Measurements from ENCODE around the gene CCDC201. TPM values are rescaled to one million over a fixed set of nuclear protein-coding genes. Genes with fewer than 3 reads are reported as not detected.
A peak's percentile ranks its signal among the peaks of the same experiment; 100 is the strongest.

The CCDC201 gene
- total RNA-seq, 2 donors from 2014 or later = not detected

DNA sequence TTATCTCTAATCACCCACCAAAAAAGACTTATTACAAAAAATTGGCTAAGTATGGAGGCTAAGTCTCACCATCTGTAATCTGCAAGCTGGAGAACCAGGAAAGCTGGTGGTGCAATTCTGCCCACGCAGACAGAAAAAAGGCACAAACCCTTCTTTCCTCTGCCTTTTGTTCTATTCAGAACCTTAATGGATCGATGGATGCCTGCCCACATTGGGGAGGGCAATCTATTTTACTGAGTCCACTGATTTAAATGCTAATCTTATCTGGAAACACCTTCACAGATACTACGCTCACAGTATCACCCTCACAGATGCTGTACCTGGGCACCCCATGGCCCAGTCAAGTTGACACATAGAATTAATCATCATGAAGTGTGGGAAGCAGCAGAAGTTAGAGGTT is 38.0 kb upstream of the CCDC201 start:
- H3K27me3 Mint-ChIP-seq = peaks cover 0 to 1% of the 10 kb centered on the region in 2 donors
- no peak overlapping the region for H3K27ac Mint-ChIP-seq
- no peaks in the 10 kb centered on the region for H3K9me3 Mint-ChIP-seq
- DNase-seq (ENCODE audit: low spot score) = no peak
- no peak overlapping the region for H3K4me3 Mint-ChIP-seq
- no peaks in the 10 kb centered on the region for H3K36me3 Mint-ChIP-seq
- no peak for ATAC-seq
- H3K4me1 Mint-ChIP-seq (ENCODE audit: low read depth in 2 of 2) = no peaks in the 10 kb centered on the region

DNA sequence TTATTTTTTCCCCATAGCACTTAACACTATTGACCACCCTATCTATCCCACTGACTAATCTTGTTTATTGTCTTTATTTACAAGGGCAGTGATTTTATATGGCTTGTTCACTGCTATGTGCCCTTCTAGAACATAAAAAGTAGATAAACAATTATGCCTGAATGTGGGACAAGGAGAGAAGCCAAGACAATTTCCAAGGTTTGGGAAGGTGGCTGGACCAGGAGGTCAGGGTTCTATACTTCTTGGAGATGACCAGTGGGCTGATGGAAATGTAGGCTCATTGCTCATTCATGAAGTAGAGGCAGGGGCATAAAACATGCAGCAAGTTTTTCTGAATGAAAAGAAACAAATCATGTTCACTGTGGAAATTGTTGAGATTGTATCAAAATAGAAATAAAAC is 36.7 kb upstream of the CCDC201 start:
- DNase-seq (ENCODE audit: low spot score) (no peak), ATAC-seq (no peak)
- no peaks in the 10 kb centered on the region for H3K4me1 Mint-ChIP-seq (ENCODE audit: low read depth in 2 of 2)
- H3K4me3 Mint-ChIP-seq = no peak overlapping the region
- no peaks in the 10 kb centered on the region for H3K9me3 Mint-ChIP-seq
- no peaks in the 10 kb centered on the region for H3K27me3 Mint-ChIP-seq
- H3K36me3 Mint-ChIP-seq = no peaks in the 10 kb centered on the region
- H3K27ac Mint-ChIP-seq = no peak overlapping the region

DNA sequence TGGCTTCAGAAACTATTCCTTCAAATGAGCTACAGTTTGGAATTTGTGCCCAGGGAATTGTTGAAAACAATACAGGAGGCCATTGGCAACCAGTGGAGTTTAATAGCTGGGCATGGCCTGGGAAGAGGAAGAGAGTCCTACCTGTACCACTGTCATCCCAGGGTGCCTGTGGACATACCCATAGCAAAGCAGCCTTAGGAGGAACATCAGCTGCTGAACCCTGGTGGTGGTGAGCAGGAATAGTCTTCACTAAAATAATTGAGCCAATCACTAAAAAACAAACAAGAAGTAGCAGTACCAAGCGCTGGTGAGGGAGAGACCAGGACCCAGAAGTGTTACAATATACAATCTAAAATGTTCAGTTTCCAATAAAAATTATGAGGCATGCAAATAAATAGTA is 29.9 kb upstream of the CCDC201 start:
- no peak overlapping the region for H3K27ac Mint-ChIP-seq
- peaks cover 3% of the 10 kb centered on the region for H3K9me3 Mint-ChIP-seq
- DNase-seq (ENCODE audit: low spot score) (no peak), ATAC-seq (no peak)
- peaks cover 17 to 46% of the 10 kb centered on the region in 2 donors for H3K27me3 Mint-ChIP-seq
- H3K4me3 Mint-ChIP-seq = no peak overlapping the region
- H3K4me1 Mint-ChIP-seq (ENCODE audit: low read depth in 2 of 2) = no peaks in the 10 kb centered on the region
- H3K36me3 Mint-ChIP-seq = no peaks in the 10 kb centered on the region

DNA sequence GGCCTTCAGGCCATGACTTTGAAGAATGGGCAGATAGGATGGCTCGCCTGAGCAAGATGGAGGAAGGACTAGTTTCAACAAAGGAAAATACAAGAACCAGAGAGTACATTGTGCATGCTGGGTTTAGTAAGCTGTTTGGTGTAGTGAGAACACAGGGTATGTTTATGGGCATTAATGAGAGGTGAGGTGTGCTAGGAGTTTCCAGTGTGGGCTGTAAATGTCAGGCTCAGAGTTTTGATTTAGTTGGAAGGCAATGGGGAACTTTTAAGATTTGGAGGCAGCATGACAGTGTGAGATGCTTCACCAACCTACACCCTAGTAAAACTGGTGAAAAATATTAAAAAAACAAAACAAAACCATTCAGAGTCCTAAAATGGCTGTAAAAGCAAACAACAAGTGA is 28.7 kb upstream of the CCDC201 start:
- peaks cover 20 to 53% of the 10 kb centered on the region in 2 donors for H3K27me3 Mint-ChIP-seq
- no peak overlapping the region for H3K27ac Mint-ChIP-seq
- H3K9me3 Mint-ChIP-seq = peaks cover 3% of the 10 kb centered on the region
- no peak for DNase-seq (ENCODE audit: low spot score)
- H3K36me3 Mint-ChIP-seq = no peaks in the 10 kb centered on the region
- H3K4me3 Mint-ChIP-seq = no peak overlapping the region
- no peak for ATAC-seq
- H3K4me1 Mint-ChIP-seq (ENCODE audit: low read depth in 2 of 2) = no peaks in the 10 kb centered on the region

DNA sequence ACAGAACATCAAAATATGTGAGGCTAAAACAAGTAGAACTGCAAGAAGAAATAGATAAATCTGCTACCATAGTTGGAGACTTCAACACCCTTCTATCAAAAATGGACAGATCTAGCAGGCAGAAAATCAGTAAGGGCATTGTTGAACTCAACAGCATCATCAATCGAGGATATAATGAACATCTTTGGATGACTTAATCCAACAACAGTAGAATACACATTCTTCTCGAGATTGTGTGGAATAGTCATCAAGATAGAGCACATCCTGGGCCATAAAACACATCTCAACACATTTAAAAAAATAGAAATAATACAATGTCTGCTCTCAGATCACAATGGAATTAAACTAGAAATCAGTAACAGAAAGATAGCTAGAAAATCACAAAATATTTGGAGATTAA is 25.3 kb upstream of the CCDC201 start:
- Mint-ChIP-seq H3K27ac (no peak overlapping the region), H3K4me1 (ENCODE audit: low read depth in 2 of 2) (no peaks in the 10 kb centered on the region), H3K36me3 (no peaks in the 10 kb centered on the region), H3K9me3 (peaks cover 3% of the 10 kb centered on the region), H3K27me3 (peaks cover 41 to 75% of the 10 kb centered on the region in 2 donors), H3K4me3 (no peak overlapping the region)
- ATAC-seq = no peak
- DNase-seq (ENCODE audit: low spot score) = no peak

DNA sequence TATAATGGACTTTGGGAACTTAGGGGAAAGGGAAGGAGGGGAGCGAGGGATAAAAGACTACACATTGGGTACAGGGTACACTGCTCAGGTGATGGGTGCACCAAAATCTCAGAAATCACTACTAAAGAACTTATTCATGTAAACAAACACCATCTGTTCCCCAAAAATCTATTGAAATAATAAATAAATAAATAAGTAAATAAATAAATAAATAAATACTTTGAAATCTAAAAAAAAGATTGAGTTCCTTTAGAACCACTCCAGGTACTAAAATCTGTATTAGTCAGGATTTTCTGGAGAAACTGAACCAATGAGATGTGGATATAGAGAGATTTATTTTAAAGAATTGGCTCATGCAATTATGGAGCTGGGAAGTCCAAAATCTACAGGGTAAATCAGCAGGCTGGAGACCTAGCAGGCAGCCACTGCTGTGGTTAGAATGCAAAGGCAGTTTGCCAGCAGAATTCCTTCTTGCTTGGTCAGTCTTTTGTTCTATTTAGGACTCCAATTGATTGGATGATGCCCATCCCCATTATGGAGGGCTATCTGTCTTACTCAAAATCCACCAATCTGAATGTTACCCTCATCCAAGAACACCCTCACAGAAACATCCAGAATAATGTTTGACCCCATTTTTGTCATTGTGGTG is 24.3 kb upstream of the CCDC201 start:
- no peak for DNase-seq (ENCODE audit: low spot score)
- Mint-ChIP-seq H3K4me3 (no peak overlapping the region), H3K9me3 (peaks cover 3% of the 10 kb centered on the region), H3K27me3 (peaks cover 41 to 67% of the 10 kb centered on the region in 2 donors), H3K36me3 (no peaks in the 10 kb centered on the region), H3K27ac (no peak overlapping the region), H3K4me1 (ENCODE audit: low read depth in 2 of 2) (no peaks in the 10 kb centered on the region)
- no peak for ATAC-seq

DNA sequence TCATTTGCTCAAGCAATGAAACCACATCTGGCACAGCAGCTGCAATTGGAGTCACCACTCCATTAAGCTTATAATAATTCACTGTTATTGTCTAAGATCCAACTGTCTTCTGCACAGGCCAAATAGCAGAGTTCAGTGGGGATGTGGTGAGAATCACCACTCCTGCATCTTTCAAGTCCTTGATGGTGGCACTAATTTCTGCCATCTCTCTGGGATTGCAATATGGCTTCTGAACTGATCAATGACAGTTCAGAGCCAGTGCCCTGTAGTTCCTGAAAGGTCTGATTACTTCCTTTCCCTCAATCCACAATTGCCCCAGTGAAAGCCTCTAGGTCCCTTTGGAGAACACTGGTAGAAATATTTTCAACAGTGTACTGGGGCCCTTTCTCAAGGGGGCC is 21.8 kb upstream of the CCDC201 start:
- H3K36me3 Mint-ChIP-seq = no peaks in the 10 kb centered on the region
- DNase-seq (ENCODE audit: low spot score) (no peak), ATAC-seq (no peak)
- no peak overlapping the region for H3K27ac Mint-ChIP-seq
- H3K4me1 Mint-ChIP-seq (ENCODE audit: low read depth in 2 of 2) = no peaks in the 10 kb centered on the region
- peaks cover 41 to 56% of the 10 kb centered on the region in 2 donors for H3K27me3 Mint-ChIP-seq
- H3K9me3 Mint-ChIP-seq = no peaks in the 10 kb centered on the region
- no peak overlapping the region for H3K4me3 Mint-ChIP-seq

DNA sequence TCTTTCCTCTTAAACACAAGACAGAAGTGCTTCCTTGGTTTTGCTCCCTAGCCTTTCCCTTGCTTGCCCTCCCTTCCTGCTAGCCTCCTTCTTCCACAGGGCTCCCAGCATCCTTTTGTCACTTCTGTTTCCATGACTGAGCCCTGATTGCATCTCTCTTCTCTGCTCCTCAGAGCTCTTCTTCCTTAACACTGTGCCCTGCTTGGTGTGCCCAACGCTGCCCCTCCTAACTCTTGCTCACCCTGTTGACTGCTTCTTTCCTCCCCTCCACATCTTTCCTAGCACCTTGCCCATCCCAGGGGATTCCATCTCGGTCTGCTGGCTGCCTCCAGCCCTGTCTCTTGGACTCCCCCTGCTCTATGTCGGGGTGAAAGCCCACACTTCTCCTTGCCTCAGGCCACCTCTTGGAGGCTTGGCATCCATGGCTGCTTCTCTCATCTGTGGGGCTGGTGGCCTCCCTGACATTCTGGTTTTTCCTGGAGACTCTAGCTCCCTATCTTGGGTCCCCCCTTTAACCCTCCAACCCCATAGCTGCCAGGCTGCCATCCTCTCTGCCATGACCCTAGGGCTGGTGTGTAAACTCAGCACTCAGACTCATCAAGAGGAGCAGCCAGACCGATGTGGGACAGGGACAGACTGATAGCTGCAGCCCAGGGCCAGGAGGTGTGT is 21.2 kb upstream of the CCDC201 start:
- Mint-ChIP-seq H3K9me3 (no peaks in the 10 kb centered on the region), H3K27ac (no peak overlapping the region), H3K4me1 (ENCODE audit: low read depth in 2 of 2) (no peaks in the 10 kb centered on the region), H3K36me3 (no peaks in the 10 kb centered on the region), H3K27me3 (peaks cover 45 to 61% of the 10 kb centered on the region in 2 donors), H3K4me3 (no peak overlapping the region)
- ATAC-seq (peak in 1 of 2 donors; percentile 28), DNase-seq (ENCODE audit: low spot score) (no peak)

DNA sequence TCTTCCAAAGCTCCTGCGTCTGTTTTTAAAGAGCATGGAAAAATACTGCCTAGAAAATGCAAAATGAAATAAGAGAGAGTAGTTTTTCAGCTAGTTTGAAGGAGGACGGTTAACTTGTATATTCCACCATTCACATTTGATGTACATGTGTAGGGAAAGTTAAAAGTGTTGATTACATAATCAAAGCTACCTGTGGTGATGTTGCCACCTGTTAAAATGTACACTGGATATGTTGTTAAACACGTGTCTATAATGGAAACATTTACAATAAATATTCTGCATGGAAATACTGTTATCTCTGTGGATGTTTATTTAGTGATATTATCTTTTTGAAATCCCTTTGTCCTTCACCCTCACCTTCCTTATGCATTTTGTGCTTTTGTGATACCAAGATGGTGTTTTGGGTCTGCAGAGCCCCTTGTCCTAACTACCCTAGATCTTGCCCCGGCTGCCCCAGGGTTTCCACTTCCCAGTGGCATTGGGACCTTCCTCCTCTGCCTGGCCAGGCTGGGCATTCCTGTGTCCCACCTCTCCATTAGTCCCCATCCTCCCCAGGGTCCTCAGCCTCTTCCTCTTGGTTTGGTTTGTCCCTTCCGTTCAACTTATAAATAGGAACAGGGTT is 20.6 kb upstream of the CCDC201 start:
- Mint-ChIP-seq H3K27ac (no peak overlapping the region), H3K27me3 (peaks cover 42 to 61% of the 10 kb centered on the region in 2 donors), H3K4me3 (no peak overlapping the region), H3K36me3 (no peaks in the 10 kb centered on the region), H3K4me1 (ENCODE audit: low read depth in 2 of 2) (no peaks in the 10 kb centered on the region), H3K9me3 (no peaks in the 10 kb centered on the region)
- ATAC-seq (no peak), DNase-seq (ENCODE audit: low spot score) (no peak)

DNA sequence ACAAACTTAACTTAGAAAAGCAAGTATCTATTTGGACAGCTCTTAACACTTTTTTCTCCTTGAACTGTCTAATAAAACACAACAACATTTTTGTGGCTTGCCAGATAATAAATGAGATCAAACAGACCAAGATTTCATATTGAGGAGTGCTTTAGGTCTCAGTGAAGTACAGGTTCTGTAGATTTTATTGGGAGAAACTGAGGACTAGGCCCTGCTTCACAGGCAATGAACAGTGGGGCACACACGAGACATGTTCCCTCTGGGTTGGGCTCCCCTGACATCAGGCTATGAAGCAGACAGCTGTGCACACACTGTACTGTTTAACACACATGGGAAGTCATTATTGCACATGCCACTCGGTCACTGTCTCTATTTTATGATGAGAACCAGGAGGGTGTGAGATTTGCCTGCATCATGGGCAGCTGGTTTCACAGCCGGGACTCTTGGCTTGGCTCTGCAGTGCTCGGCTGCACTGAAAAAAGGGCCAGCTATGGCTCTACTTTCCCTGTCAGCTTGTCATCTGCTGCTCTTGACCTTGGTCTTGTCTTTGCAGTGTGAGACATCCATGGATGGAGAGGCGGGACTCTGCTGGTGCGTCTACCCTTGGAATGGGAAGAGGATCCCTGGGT is 19.6 kb upstream of the CCDC201 start:
- Mint-ChIP-seq H3K27ac (no peak overlapping the region), H3K36me3 (no peaks in the 10 kb centered on the region), H3K27me3 (peaks cover 37 to 51% of the 10 kb centered on the region in 2 donors), H3K4me1 (ENCODE audit: low read depth in 2 of 2) (no peaks in the 10 kb centered on the region), H3K4me3 (no peak overlapping the region), H3K9me3 (no peaks in the 10 kb centered on the region)
- DNase-seq (ENCODE audit: low spot score) (no peak), ATAC-seq (no peak)

DNA sequence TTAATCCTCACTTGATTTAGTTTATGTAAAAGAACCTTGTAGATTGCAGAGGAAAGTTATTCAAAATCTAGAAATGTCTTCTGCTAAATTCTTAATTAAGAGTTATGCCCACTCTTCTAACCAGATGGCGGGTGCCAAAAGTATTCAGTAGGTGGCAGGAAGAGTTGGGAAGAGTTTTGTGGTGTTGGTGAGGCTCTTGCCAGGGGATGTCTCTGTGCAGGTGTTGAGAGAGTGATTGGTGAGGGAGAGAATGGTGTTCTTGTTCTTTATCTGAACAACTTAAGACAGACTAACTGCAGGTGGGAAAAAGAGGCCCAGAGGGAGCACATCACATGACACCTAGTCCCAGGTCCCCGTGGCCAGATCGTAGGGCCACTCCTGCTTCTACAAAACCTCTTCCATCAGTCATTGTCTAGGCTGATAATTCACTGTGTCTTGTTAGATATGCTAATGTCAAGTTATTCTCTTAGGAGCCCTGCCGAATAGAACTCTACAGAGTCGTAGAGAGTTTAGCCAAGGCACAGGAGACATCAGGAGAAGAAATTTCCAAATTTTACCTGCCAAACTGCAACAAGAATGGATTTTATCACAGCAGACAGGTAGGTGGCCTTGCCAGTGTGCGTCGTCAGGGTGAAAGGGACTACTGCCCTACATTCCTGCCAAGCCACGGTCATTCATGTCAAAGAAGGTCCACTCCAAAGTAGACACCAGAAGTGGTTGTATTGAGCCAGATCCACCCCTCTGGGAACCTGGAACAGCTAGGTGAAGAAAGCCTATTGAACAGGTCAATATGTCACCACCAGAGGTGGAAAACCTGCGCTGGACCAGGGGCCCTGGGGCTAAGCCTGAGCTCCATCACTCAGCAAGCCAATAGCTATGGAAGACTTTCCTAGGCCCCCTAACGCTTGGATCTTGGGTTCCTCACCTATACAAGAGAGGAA is 18.9 kb upstream of the CCDC201 start:
- no peaks in the 10 kb centered on the region for H3K4me1 Mint-ChIP-seq (ENCODE audit: low read depth in 2 of 2)
- H3K36me3 Mint-ChIP-seq = no peaks in the 10 kb centered on the region

DNA sequence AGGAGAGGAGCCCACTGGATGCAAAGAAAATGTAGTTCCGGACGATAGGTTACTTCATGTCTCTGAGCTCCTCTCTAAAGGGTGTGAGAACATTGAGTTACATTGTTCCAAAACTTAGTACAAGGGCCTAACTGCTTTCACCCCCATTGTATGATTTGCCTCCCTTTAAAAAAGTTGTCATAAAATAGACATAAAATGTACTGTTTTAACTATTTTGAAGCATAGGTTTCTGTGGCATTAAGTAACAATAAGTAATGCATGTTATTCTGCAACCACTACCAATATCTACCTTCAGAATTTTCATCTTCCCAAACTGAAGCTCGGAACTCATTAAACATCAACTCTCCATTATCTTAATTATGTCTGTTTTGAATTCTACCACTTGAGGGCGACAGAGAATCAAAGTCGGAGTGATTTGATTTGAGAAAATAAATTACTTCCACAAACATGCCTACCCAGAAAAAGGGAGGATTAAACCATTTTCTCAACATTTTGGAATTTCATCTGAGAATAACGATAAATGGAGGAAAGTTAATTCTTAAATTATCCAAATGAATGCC is 18.1 kb upstream of the CCDC201 start:
- no peaks in the 10 kb centered on the region for H3K4me1 Mint-ChIP-seq (ENCODE audit: low read depth in 2 of 2)
- H3K27me3 Mint-ChIP-seq = peaks cover 36 to 51% of the 10 kb centered on the region in 2 donors
- no peaks in the 10 kb centered on the region for H3K36me3 Mint-ChIP-seq
- DNase-seq (ENCODE audit: low spot score) (no peak), ATAC-seq (no peak)
- no peaks in the 10 kb centered on the region for H3K9me3 Mint-ChIP-seq
- no peak overlapping the region for H3K27ac Mint-ChIP-seq
- no peak overlapping the region for H3K4me3 Mint-ChIP-seq

More for the DNA sequence above, 18.9 kb upstream of the CCDC201 start:
- Mint-ChIP-seq H3K27me3 (peaks cover 41 to 55% of the 10 kb centered on the region in 2 donors), H3K4me3 (no peak overlapping the region), H3K27ac (no peak overlapping the region), H3K9me3 (no peaks in the 10 kb centered on the region)
- no peak for DNase-seq (ENCODE audit: low spot score)
- no peak for ATAC-seq
